HG02938 (cell line): ENCODE measurements around the gene LARP1.
"Not testable (repeated sequence)": the region's sequence is repeated elsewhere in the genome, so short reads cannot be mapped to it uniquely, and the experiment has no call there.

ENCODE experiments used
- ATAC-seq: cut with Tn5 transposase; IDR thresholded peaks from one replicate; pipeline ENCODE4 v1.9.1; 2021; ENCODE audit warnings: mild to moderate bottlenecking, moderate library complexity; ENCODE audit not compliant: unreplicated experiment

LARP1 gene

GRCh38 chr5:154820383-154820782, 65.2 kb downstream of the LARP1 start:
- no peak for ATAC-seq

- not testable (repeated sequence) for ATAC-seq
Measured at GRCh38 chr5:154822896-154823295, 67.7 kb downstream of the LARP1 start.

- ATAC-seq, result no peak
Measured at GRCh38 chr5:154823605-154824004, 68.4 kb downstream of the LARP1 start.

- ATAC-seq, result no peak
Measured at GRCh38 chr5:154824070-154824469, 68.9 kb downstream of the LARP1 start.

GRCh38 chr5:154829181-154829588, 74.0 kb downstream of the LARP1 start:
- no peak for ATAC-seq

- ATAC-seq, result no peak
Measured at GRCh38 chr5:154829589-154830218, 74.5 kb downstream of the LARP1 start.

GRCh38 chr5:154830219-154830595, 75.0 kb downstream of the LARP1 start:
- no peak for ATAC-seq

- ATAC-seq, result no peak
Measured at GRCh38 chr5:154830596-154830995, 75.4 kb downstream of the LARP1 start.

- ATAC-seq, result no peak
Measured at GRCh38 chr5:154831451-154831850, 76.3 kb downstream of the LARP1 start.

- not testable (repeated sequence) for ATAC-seq
Measured at GRCh38 chr5:154832804-154833203, 77.6 kb downstream of the LARP1 start.

- ATAC-seq, result no peak
Measured at GRCh38 chr5:154834053-154834452, 78.9 kb downstream of the LARP1 start.

- not testable (repeated sequence) for ATAC-seq
Measured at GRCh38 chr5:154835701-154836052, 80.5 kb downstream of the LARP1 start.

- ATAC-seq, result no peak
Measured at GRCh38 chr5:154836225-154836624, 81.0 kb downstream of the LARP1 start.

GRCh38 chr5:154837009-154837901, 82.1 kb downstream of the LARP1 start:
- no peak for ATAC-seq

GRCh38 chr5:154840435-154841272, 85.5 kb downstream of the LARP1 start:
- ATAC-seq, result no peak

GRCh38 chr5:154841273-154841661, 86.1 kb downstream of the LARP1 start:
- ATAC-seq, result no peak

- ATAC-seq, result no peak
Measured at GRCh38 chr5:154842689-154843530, 87.7 kb downstream of the LARP1 start.

GRCh38 chr5:154844809-154845208, 89.6 kb downstream of the LARP1 start:
- no peak for ATAC-seq

GRCh38 chr5:154849264-154849785, 94.1 kb downstream of the LARP1 start:
- ATAC-seq, result no peak

GRCh38 chr5:154849791-154850201, 94.6 kb downstream of the LARP1 start:
- no peak for ATAC-seq
